ENCODE data around the gene ST8SIA6. TPM values are rescaled to one million over a fixed set of nuclear protein-coding genes. Genes with fewer than 3 reads are reported as not detected.
"Not testable (repeated sequence)": the region's sequence is repeated elsewhere in the genome, so short reads cannot be mapped to it uniquely, and the experiment has no call there.

The ST8SIA6 gene
- total RNA-seq, 1 experiment from 2014 or later, result 0.14 TPM

- H3K9me3 Mint-ChIP-seq (ENCODE audit: low read depth, unreplicated experiment), result no peaks in the 10 kb centered on the region
- intact Hi-C loops (cut with micrococcal nuclease; ENCODE audit: unreplicated experiment), result no loop called here
- CTCF ChIA-PET, result interaction anchor here (0.5 kb wide), 1 partner anchor 98 kb away, joined by 3 read pairs; no protein-coding TSS in a partner anchor
- H3K36me3 Mint-ChIP-seq (ENCODE audit: insufficient read depth, unreplicated experiment), result no peaks in the 10 kb centered on the region
- no peak overlapping the region for H3K4me3 Mint-ChIP-seq (ENCODE audit: low read depth, unreplicated experiment)
- TF ChIP-seq, protein P1, sequence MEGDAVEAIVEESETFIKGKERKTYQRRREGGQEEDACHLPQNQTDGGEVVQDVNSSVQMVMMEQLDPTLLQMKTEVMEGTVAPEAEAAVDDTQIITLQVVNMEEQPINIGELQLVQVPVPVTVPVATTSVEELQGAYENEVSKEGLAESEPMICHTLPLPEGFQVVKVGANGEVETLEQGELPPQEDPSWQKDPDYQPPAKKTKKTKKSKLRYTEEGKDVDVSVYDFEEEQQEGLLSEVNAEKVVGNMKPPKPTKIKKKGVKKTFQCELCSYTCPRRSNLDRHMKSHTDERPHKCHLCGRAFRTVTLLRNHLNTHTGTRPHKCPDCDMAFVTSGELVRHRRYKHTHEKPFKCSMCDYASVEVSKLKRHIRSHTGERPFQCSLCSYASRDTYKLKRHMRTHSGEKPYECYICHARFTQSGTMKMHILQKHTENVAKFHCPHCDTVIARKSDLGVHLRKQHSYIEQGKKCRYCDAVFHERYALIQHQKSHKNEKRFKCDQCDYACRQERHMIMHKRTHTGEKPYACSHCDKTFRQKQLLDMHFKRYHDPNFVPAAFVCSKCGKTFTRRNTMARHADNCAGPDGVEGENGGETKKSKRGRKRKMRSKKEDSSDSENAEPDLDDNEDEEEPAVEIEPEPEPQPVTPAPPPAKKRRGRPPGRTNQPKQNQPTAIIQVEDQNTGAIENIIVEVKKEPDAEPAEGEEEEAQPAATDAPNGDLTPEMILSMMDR (IDR thresholded peaks at IDR 0.05; ENCODE audit: unreplicated experiment), result no peak
- H3K27ac Mint-ChIP-seq (ENCODE audit: unreplicated experiment), result no peak overlapping the region
- no peaks in the 10 kb centered on the region for H3K27me3 Mint-ChIP-seq (ENCODE audit: unreplicated experiment)
- H3K4me1 Mint-ChIP-seq (ENCODE audit: low read depth, unreplicated experiment), result no peaks in the 10 kb centered on the region
- no peak for DNase-seq
- BruUV-seq (replicated peaks), result no TSS peak
Measured at GRCh38 chr10:17326377-17326776, 128.0 kb downstream of the ST8SIA6 start.

- intact Hi-C loops (cut with micrococcal nuclease; ENCODE audit: unreplicated experiment); H3K4me1 Mint-ChIP-seq (ENCODE audit: low read depth, unreplicated experiment); DNase-seq; H3K27me3 Mint-ChIP-seq (ENCODE audit: unreplicated experiment); H3K27ac Mint-ChIP-seq (ENCODE audit: unreplicated experiment); H3K36me3 Mint-ChIP-seq (ENCODE audit: insufficient read depth, unreplicated experiment); H3K4me3 Mint-ChIP-seq (ENCODE audit: low read depth, unreplicated experiment); BruUV-seq (replicated peaks); CTCF ChIA-PET; H3K9me3 Mint-ChIP-seq (ENCODE audit: low read depth, unreplicated experiment): not testable (repeated sequence)
Measured at GRCh38 chr10:17321957-17322356, 132.4 kb downstream of the ST8SIA6 start.

DNA sequence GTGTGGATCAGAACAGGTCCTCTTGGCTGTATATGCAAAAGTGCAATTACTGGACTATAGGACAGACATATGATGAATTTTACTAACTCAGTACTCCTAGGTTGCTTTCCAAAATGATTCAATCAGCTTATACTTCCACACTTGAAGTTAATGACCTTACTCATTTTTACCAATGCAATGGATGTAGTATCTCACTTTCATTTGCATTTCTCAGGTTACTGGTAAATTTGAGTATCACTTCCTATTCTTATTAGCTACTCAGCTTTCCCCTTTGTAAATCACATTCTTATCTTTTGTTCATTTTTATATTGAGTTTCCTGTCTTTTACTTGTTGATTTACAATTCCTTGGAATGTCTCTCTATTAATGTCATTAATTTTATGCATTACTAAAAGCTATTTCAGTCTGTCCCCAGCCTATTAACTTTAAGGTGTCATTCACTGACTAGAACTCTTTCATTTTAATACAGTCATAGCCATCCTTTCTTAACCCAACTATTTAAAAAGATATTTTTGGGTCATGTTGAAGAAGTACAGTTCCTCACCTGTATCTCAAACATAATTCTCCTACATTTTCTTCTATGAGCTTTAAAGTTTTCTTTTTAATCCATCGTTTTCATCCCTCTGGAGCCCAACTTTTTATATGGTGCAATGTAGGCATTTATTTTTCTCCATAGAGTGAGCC, 137.8 kb downstream of the ST8SIA6 start:
- no peaks in the 10 kb centered on the region for H3K36me3 Mint-ChIP-seq (ENCODE audit: insufficient read depth, unreplicated experiment)
- no peaks in the 10 kb centered on the region for H3K27me3 Mint-ChIP-seq (ENCODE audit: unreplicated experiment)
- no peak for DNase-seq
- no TSS peak for BruUV-seq (replicated peaks)
- TF ChIP-seq, protein P1 (IDR thresholded peaks at IDR 0.05; ENCODE audit: unreplicated experiment), result no peak
- no peak overlapping the region for H3K27ac Mint-ChIP-seq (ENCODE audit: unreplicated experiment)
- intact Hi-C loops (cut with micrococcal nuclease; ENCODE audit: unreplicated experiment), result no loop called here
- H3K4me1 Mint-ChIP-seq (ENCODE audit: low read depth, unreplicated experiment), result no peaks in the 10 kb centered on the region
- H3K9me3 Mint-ChIP-seq (ENCODE audit: low read depth, unreplicated experiment), result no peaks in the 10 kb centered on the region
- no peak overlapping the region for H3K4me3 Mint-ChIP-seq (ENCODE audit: low read depth, unreplicated experiment)
- CTCF ChIA-PET, result no interaction called here

- Mint-ChIP-seq H3K27ac (ENCODE audit: unreplicated experiment) (no peak overlapping the region), H3K4me3 (ENCODE audit: low read depth, unreplicated experiment) (no peak overlapping the region), H3K4me1 (ENCODE audit: low read depth, unreplicated experiment) (no peaks in the 10 kb centered on the region), H3K36me3 (ENCODE audit: insufficient read depth, unreplicated experiment) (no peaks in the 10 kb centered on the region), H3K27me3 (ENCODE audit: unreplicated experiment) (no peaks in the 10 kb centered on the region), H3K9me3 (ENCODE audit: low read depth, unreplicated experiment) (no peaks in the 10 kb centered on the region)
- no peak for DNase-seq
- CTCF ChIA-PET, result no interaction called here
- intact Hi-C loops (cut with micrococcal nuclease; ENCODE audit: unreplicated experiment), result no loop called here
- no TSS peak for BruUV-seq (replicated peaks)
- TF ChIP-seq, protein P1 (IDR thresholded peaks at IDR 0.05; ENCODE audit: unreplicated experiment), result no peak
Measured at GRCh38 chr10:17309435-17309834, 145.0 kb downstream of the ST8SIA6 start.

GRCh38 chr10:17307123-17307522, 147.3 kb downstream of the ST8SIA6 start:
- Mint-ChIP-seq H3K27ac (ENCODE audit: unreplicated experiment) (no peak overlapping the region), H3K36me3 (ENCODE audit: insufficient read depth, unreplicated experiment) (no peaks in the 10 kb centered on the region), H3K27me3 (ENCODE audit: unreplicated experiment) (no peaks in the 10 kb centered on the region), H3K9me3 (ENCODE audit: low read depth, unreplicated experiment) (no peaks in the 10 kb centered on the region), H3K4me1 (ENCODE audit: low read depth, unreplicated experiment) (no peaks in the 10 kb centered on the region), H3K4me3 (ENCODE audit: low read depth, unreplicated experiment) (no peak overlapping the region)
- no peak for DNase-seq
- CTCF ChIA-PET, result no interaction called here
- no TSS peak for BruUV-seq (replicated peaks)
- TF ChIP-seq, protein P1 (IDR thresholded peaks at IDR 0.05; ENCODE audit: unreplicated experiment), result no peak
- intact Hi-C loops (cut with micrococcal nuclease; ENCODE audit: unreplicated experiment), result no loop called here
